Lung (tissue), 12 donors: Measurements from ENCODE around the gene CLSTN2. TPM values are rescaled to one million over a fixed set of nuclear protein-coding genes. Genes with fewer than 3 reads are reported as not detected.

ENCODE experiments used
- ATAC-seq: fragments of 200-7000 bp; cut with Tn5 transposase; one replicate; pipeline ENCODE4 v1.9.1; 2020; ENCODE audit warnings: moderate number of reproducible peaks; ENCODE audit not compliant: insufficient read depth, low FRiP score
- DNase-seq, 3 donors: peaks; one replicate each; pipeline ENCODE4 v3.0.0-alpha.2; 2013 to 2017
- H3K27ac ChIP-seq, 2 donors: one replicate each; pipeline ENCODE4 v1.5.1; 2013; ENCODE audit warnings: mild to moderate bottlenecking in 2 of 2, moderate library complexity in 2 of 2, control low read depth in 1 of 2, inconsistent platforms in 1 of 2, low read depth in 1 of 2, low read length in 1 of 2
- H3K27me3 ChIP-seq, 3 donors: one replicate each; pipeline ENCODE4 v1.5.1; 2013; ENCODE audit warnings: low read length in 2 of 3; ENCODE audit not compliant: control insufficient read depth in 3 of 3, insufficient read depth in 3 of 3
- H3K36me3 ChIP-seq, 4 donors: one replicate each; pipeline ENCODE4 v1.5.1; 2013; ENCODE audit warnings: low read length in 4 of 4, mild to moderate bottlenecking in 1 of 4, moderate library complexity in 1 of 4; ENCODE audit not compliant: control insufficient read depth in 4 of 4, insufficient read depth in 4 of 4
- H3K4me1 ChIP-seq, 5 donors: one replicate each; pipeline ENCODE4 v1.5.1; 2013; ENCODE audit warnings: low read length in 5 of 5, mild to moderate bottlenecking in 2 of 5, moderate library complexity in 1 of 5; ENCODE audit not compliant: control insufficient read depth in 5 of 5, insufficient read depth in 5 of 5
- H3K4me3 ChIP-seq: one replicate; pipeline ENCODE4 v1.5.1; 2013; ENCODE audit warnings: mild to moderate bottlenecking, control low read depth, moderate library complexity
- H3K9ac ChIP-seq, 2 donors: one replicate each; pipeline ENCODE4 v1.5.1; 2013; ENCODE audit warnings: low read length in 2 of 2, control low read depth in 1 of 2; ENCODE audit not compliant: insufficient read depth in 1 of 2
- H3K9me3 ChIP-seq, 4 donors: one replicate each; pipeline ENCODE4 v1.5.1; 2013; ENCODE audit warnings: low read length in 3 of 4, mild to moderate bottlenecking in 1 of 4, moderate library complexity in 1 of 4; ENCODE audit not compliant: control insufficient read depth in 4 of 4, insufficient read depth in 3 of 4
- CTCF ChIP-seq: IDR thresholded peaks from 2 replicates; pipeline ENCODE4 v1.5.1; 2012; ENCODE audit warnings: mild to moderate bottlenecking; ENCODE audit errors: control extremely low read depth, extremely low read depth
- WGBS, 2 donors: extraction: QIAGEN DNeasy Blood & Tissue Kit; methylation state at CpG; one replicate each; pipeline ENCODE4 v1.1.7; 2013; 5-methylcytosine and 5-hydroxymethylcytosine counted together
- polyA plus RNA-seq, 2 donors: library from polyadenylated mRNA; stranded (reverse); fragments of 200-250 nt; gene quantifications; one replicate each; pipeline ENCODE4 v1.2.1, GENCODE V29; 2013
- total RNA-seq, 2 donors: library from RNA; depleted of rRNA in 1 of 2; stranded (reverse); fragments of >200 nt in 1 of 2; gene quantifications; one replicate each; pipeline ENCODE4 v1.2.1, GENCODE V29; 2014 to 2021
- donor health status: control.
- donor health status: control.
- donor health status: Bipolar disorder and iron deficiency.
- donor health status: healthy.
- donor health status: DM: yes; HTN: yes; CAD: no.

Gene CLSTN2
- total and polyA plus RNA-seq, 4 donors, result 0.07 to 2.4 (median 1.3) TPM

- no peak for ATAC-seq
- H3K4me1 ChIP-seq, result peaks cover 0 to 1% (median 0%) of the 10 kb centered on the region in 5 donors
- TF ChIP-seq CTCF, result no peak
Measured at GRCh38 chr3:140602781-140603180, 667.8 kb downstream of the CLSTN2 start.

GRCh38 chr3:140603766-140604165 lies 668.8 kb downstream of the CLSTN2 start:
- TF ChIP-seq CTCF, result no peak
- WGBS, 2 donors, result 78 to 90% methylated on average over 3 of the region's 3 CpGs
- H3K4me3 ChIP-seq, result no peak overlapping the region
- DNase-seq (no peak), ATAC-seq (no peak)
- no peak overlapping the region for H3K9ac ChIP-seq
- peaks cover 0 to 1% (median 0%) of the 10 kb centered on the region in 5 donors for H3K4me1 ChIP-seq
- no peaks in the 10 kb centered on the region for H3K36me3 ChIP-seq
- H3K27ac ChIP-seq, result no peak overlapping the region
- no peaks in the 10 kb centered on the region for H3K9me3 ChIP-seq
- no peaks in the 10 kb centered on the region for H3K27me3 ChIP-seq

More at GRCh38 chr3:140602781-140603180, 667.8 kb downstream of the CLSTN2 start:
- no peaks in the 10 kb centered on the region for H3K36me3 ChIP-seq
- H3K9ac ChIP-seq, result no peak overlapping the region
- no peak for DNase-seq
- no peak overlapping the region for H3K4me3 ChIP-seq
- H3K27me3 ChIP-seq, result no peaks in the 10 kb centered on the region
- no peak overlapping the region for H3K27ac ChIP-seq
- 71 to 89% methylated on average over 2 of the region's 2 CpGs for WGBS, 2 donors
- no peaks in the 10 kb centered on the region for H3K9me3 ChIP-seq

DNA sequence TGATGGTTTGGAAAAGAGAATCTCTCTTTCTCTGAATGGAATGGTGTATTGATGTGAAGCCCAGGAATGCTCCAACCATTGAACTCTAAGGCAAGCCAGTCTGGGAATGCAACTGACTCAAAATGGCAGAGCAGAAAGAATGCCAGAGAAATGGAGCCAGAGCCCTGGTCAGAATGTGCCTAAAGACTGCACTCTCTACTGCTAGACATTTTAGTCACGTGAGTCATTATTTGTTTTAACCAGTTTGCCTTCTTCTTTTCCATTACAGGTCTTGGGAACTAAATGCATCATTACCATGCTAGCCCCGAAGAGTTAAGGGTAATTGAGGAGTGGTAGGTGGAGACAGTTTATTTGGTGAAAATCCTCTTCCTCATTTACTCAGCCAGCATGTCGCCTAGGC lies 675.6 kb downstream of the CLSTN2 start:
- no peak for DNase-seq
- 72 to 86% methylated on average over 3 of the region's 3 CpGs for WGBS, 2 donors
- Histone ChIP-seq H3K27ac (no peak overlapping the region), H3K4me3 (no peak overlapping the region), H3K9ac (no peak overlapping the region), H3K27me3 (no peaks in the 10 kb centered on the region), H3K9me3 (peaks cover 0 to 2% (median 0%) of the 10 kb centered on the region in 4 donors), H3K36me3 (no peaks in the 10 kb centered on the region), H3K4me1 (no peaks in the 10 kb centered on the region)
- ATAC-seq, result no peak
- TF ChIP-seq CTCF, result no peak

DNA sequence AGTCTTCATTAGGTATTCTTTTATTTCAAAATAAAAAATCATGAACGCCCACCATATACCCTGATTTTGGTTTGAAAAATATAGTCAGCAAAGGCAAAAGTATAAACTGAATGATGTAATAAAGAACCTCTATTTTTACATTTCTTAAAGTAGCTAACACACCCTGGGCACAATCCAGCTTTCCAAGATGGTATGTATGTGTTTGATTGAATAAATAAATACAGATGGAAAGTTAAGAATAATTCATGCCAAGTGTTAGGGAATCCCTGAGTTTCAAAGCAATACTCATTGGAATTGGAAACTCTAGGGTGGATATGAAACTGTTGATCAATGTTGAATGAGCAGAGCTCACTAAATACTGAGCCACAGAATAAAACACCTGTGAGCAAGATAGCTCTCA lies 679.0 kb downstream of the CLSTN2 start:
- Histone ChIP-seq H3K9me3 (peaks cover 0 to 4% (median 1%) of the 10 kb centered on the region in 4 donors), H3K36me3 (no peaks in the 10 kb centered on the region), H3K4me3 (no peak overlapping the region), H3K27me3 (no peaks in the 10 kb centered on the region), H3K9ac (no peak overlapping the region), H3K27ac (no peak overlapping the region), H3K4me1 (no peaks in the 10 kb centered on the region)
- WGBS, 2 donors, result 93% methylated on average over 1 of the region's 1 CpG
- ATAC-seq (no peak), DNase-seq (no peak)
- no peak for TF ChIP-seq CTCF
